HG03457 (cell line): ENCODE data around the gene CALHM3.
"Not testable (repeated sequence)": the region's sequence is repeated elsewhere in the genome, so short reads cannot be mapped to it uniquely, and the experiment has no call there.

Experiments
- ATAC-seq: cut with Tn5 transposase; IDR thresholded peaks from one replicate; pipeline ENCODE4 v1.9.1; 2021; ENCODE audit warnings: moderate number of reproducible peaks; ENCODE audit not compliant: unreplicated experiment

CALHM3 gene

GRCh38 chr10:103502849-103503660 is 24.0 kb upstream of the CALHM3 start:
- no peak for ATAC-seq

DNA sequence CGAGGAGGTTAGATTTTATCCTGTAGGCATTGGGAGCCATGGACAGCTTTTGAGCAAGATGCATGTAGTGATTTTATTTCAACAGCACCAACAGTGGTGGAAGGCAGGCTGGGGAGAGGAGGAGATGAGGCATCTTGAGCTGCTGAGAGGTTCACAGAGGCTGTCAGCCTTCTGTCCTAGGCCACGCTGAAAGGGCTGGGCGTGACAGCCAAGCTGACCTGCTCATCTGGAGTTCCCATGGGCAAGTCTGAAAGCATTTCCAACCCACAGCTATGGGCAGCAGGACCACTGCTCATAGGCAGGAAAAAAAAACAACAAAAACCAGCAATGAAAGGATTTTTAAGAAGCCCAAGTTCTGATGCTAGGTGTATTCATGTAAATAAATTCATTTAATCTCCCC is 22.1 kb upstream of the CALHM3 start:
- no peak for ATAC-seq

GRCh38 chr10:103500481-103500880 is 21.4 kb upstream of the CALHM3 start:
- no peak for ATAC-seq

- no peak for ATAC-seq
Measured at GRCh38 chr10:103499881-103500280, 20.8 kb upstream of the CALHM3 start.

DNA sequence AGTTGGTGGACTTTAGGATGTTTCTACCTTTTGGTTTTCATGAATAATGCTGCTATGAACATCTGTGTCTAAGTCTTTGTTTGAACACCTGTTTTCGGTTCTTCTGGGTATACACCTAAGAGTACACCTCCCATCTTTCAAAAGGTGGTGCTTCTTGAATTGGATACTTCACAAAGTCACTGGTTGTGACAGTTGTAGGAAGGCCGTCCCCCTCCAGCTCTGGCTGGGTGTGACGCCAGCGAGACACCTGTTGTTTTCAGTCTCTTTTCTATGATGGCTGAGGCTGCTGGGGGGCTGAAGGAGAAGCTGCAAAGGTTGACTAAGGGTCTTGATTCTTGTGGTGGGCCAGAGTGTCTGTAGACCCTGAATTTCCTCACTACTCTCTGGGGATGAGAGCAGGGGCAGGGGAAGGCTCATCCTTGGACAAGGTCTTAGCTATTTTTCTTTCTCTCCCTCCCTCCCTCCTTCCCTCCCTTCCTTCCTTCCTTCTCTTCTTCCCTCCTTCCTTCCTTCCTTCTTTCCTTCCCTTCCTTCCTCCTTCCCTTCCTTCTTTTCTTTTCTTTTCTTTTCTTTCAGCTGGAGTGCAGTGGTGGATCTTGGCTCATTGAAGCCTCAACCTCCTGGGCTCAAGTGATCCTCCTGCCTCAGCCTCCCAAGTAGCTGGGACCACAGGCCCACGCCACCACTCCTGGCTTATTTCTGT is 20.0 kb upstream of the CALHM3 start:
- ATAC-seq, result no peak

- no peak for ATAC-seq
Measured at GRCh38 chr10:103497161-103497915, 18.3 kb upstream of the CALHM3 start.

DNA sequence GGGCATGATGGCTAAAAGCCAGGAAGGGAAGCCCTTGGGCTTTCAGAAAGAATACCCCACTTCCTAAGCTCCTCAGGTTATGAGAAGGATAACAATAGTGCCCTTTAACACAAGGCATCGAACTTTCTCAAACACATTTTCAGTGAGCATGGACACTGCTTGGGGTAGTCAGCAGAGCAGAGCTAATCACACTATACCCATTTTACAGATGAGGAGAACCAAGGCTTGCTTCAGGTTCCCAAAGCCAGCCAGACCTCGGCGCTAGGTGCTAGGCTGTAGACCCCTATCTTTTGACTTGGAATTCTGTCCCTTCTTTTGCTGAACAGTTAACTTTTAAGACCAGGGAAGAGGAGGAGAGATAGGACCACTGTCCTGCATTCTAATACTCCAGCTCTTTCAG is 16.3 kb upstream of the CALHM3 start:
- ATAC-seq, result no peak

DNA sequence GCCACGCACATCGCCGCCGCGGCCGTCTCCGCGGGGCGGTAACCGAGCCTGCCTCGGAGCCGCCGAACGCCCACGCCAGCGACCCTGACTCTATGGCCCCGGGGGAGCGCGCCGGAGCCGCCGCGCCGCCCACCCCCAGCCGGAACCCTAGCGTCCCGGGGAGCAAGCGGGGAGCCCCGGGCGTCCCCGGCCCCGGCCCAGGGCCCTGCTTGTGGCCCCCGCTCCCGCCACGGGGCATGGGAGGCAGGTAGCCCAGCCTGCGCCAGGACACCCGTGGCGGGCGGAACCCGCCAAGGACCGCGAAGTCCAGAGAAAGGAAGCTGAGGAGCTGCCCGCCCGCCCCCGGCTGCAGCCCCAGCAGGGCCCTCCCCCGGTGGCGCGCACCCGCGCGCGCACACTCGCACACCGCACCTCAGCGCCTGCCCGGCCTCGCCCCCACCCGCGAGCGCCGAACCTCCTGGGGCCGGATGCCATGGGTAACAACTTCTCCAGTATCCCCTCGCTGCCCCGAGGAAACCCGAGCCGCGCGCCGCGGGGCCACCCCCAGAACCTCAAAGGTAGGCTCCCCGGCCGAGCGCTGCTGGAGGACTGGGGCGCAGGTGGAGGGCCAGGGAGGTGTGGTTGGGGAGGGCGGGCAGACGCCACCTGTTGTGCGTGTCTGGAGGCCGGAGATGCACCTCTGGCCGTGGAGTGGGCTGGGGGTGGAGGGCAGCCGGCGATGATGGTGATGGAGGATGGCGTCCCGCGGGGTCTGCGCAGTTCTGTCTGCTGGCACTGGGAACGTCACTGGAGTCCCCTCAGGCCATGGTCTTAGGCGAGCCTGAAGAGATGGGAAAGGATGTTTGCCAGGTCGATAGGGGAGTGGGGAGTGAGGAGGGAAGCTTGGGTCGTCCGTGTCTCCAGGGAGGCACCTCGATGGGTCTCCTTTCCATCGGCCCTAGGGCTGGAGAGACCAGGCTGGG is 15.2 kb upstream of the CALHM3 start:
- ATAC-seq, result no peak

DNA sequence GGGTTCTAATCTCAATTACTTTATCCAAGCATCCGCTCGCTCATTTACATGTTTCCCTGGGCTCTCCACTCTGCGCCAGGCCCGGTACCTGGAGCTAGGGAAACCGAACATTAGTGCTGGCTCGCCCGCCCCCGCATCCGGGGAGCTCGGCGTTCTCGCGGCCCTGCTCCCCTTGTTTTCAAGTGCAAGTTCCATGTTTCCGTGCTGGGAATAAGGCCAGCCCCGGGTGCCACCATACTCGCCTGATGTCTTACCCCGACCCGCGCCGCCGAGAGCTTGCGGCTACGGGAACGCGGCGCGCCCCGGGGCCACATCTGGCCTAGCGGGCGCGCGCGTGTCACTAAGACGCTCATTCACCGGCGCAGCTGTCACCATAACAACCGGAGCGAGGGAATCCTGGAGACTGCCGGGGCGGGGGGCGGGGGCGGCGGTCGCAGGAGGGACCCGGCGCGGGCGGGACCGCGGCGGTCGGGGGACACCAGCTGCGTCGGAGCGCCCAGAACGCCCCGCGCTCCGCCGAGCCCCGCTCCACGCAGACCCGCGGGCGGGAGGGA is 14.4 kb upstream of the CALHM3 start, which contains the start of gene NEURL1:
NEURL1 (plus strand) TSS at position 344 of the 554 bp plus-strand sequence. CDS start 683 bp downstream, outside the sequence.
- ATAC-seq, result no peak

GRCh38 chr10:103492655-103493261 is 13.7 kb upstream of the CALHM3 start:
- no peak for ATAC-seq

DNA sequence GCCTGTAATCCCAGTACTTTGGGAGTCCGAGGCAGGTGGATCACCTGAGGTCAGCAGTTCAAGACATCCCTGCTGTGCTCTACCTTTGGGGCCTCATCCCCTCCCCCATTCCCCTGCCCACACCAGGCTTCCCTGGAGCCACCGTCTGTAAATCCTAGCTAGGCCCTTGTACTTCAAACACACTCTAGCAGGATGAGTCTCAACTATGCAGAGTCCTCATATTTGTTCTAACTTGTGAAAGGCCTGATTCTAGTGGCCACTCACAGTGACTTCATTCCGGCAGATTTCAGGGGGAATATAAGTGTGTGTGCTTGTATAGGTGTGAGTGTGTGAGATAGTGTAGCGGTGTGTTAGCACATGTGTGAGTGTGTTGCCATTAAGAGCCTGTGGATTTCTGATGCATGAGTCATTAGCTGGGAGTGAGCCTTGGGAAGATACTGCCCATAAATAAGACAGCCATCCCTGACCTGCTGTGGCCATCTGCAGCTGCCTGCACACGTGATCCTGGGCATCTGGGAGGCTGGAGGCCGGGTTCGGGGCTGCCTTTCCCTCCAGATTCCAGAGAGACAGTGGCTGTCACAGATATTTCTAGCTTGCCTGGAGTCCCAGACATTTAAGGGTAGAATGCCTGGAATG is 12.8 kb upstream of the CALHM3 start:
- no peak for ATAC-seq

DNA sequence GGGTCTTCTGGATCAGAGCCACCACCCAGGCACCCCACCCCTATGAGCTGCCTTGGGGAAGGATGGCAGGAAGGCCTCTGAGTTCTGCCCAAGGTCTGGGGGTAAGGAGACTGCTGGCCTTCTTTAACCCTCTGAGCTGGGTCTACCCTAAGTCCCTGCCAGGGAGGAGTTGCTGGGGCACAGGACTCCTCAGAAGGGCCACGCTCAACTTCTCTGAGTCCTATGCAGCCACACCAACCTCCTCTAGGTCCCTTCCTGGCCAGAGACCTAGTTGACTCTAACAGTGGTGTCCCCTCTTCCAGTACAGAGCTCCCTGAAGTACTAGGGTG is 11.9 kb upstream of the CALHM3 start:
- ATAC-seq, result no peak

- ATAC-seq, result no peak
Measured at GRCh38 chr10:103487410-103487708, 8.3 kb upstream of the CALHM3 start.

GRCh38 chr10:103486635-103487409 is 7.8 kb upstream of the CALHM3 start:
- ATAC-seq, result not testable (repeated sequence)

DNA sequence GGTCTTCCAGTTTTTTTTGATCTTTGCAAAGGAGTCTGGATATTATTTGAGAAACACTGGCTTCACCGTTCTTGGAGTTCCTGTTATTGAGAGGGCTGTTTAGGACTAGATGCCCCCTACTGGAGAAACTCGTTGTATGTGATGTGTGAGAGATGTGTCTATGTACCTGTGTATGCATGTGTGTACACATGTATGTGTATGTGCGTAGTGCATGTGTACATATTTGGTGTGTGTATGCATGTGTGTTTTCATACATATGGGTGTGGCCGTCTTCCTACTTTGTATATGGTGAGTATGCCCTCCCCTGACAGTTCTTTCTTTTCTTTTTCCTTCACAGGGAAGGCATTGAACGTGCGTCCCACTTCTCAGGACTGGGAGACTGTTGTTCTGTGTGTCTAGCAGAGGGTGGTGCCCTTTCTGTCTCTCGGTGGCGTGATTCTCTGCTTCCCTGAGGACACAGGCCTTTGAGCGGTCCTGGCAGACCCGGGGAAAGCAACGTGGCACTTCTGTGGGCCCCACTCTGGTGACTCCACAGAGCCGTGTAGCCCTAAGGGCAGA is 3.0 kb upstream of the CALHM3 start:
- ATAC-seq, result no peak

DNA sequence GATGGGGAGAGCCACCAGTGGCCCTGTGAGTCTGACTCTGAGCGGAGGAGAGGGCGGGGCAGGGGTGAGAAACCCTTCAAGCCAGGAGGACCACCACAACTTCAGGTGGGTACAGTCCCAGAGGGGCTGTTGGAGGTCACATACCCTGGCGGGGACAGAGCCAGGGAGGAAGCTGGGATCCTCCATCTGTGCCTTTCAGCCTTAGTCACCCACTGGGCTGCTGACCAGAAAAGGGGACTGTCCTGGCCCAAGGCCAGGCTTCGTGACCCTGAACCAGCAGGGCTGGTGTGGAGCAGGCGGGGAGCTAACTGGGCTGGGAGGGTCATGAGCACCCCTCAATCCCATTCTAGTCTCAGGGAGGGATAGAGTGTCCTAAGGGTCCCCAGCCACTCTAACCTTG is 1.5 kb upstream of the CALHM3 start:
- no peak for ATAC-seq

DNA sequence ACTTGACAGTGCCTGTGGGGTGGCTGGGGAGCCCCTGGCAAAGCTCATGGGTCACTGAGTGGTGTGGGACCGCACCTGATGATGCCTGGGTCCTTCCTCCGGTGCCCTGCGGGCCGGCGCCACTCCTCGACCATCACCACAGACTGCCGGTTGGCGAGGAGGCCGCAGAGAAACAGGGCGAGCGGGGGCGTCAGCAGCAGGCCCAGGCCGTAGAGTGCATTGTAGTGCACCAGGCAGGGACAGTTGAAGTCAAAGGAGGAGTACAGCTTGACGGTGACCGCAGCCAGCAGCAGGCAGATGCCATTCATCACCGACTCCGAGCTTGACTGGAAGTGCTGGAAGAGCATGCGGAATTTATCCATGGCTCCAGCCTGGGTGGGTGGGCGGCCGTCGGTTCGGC is 369 bp downstream of the CALHM3 start:
- no peak for ATAC-seq

- no peak for ATAC-seq
Measured at GRCh38 chr10:103476046-103476768, 2.8 kb downstream of the CALHM3 start.
